Effector memory CD4-positive, alpha-beta T cell (primary cell): ENCODE results near the gene KIF20A.
A peak's percentile ranks its signal among the peaks of the same experiment; 100 is the strongest.
"Not testable (repeated sequence)": the region's sequence is repeated elsewhere in the genome, so short reads cannot be mapped to it uniquely, and the experiment has no call there.

Experiments
- DNase-seq, 3 donors: peaks; one replicate each; pipeline ENCODE4 v3.0.0-alpha.2; 2020
- H3K27ac ChIP-seq: 2 replicates; pipeline ENCODE4 v1.7.0; 2013; ENCODE audit warnings: mild to moderate bottlenecking, low read length, moderate library complexity; ENCODE audit not compliant: insufficient read depth, poor library complexity, severe bottlenecking
- H3K27me3 ChIP-seq: replicated peaks from 2 replicates; pipeline ENCODE4 v1.7.0; 2013; ENCODE audit warnings: mild to moderate bottlenecking, low read length; ENCODE audit not compliant: insufficient read depth, control insufficient read depth, poor library complexity, severe bottlenecking
- H3K36me3 ChIP-seq: 2 replicates; pipeline ENCODE4 v1.7.0; 2013; ENCODE audit warnings: mild to moderate bottlenecking, low read length, moderate library complexity; ENCODE audit not compliant: control insufficient read depth, insufficient read depth
- H3K4me1 ChIP-seq: 2 replicates; pipeline ENCODE4 v1.7.0; 2013; ENCODE audit warnings: low read length, mild to moderate bottlenecking; ENCODE audit not compliant: control insufficient read depth, insufficient read depth, poor library complexity, severe bottlenecking
- H3K4me3 ChIP-seq: 2 replicates; pipeline ENCODE4 v1.7.0; 2013; ENCODE audit warnings: low read length, low read depth, mild to moderate bottlenecking; ENCODE audit not compliant: insufficient read depth, poor library complexity, severe bottlenecking
- H3K9me3 ChIP-seq: 2 replicates; pipeline ENCODE4 v1.7.0; 2013; ENCODE audit warnings: mild to moderate bottlenecking, low read length, moderate library complexity; ENCODE audit not compliant: control insufficient read depth
- total RNA-seq, 3 donors: gene quantifications; one replicate each; lab custom pipeline; 2026; lab: John Stamatoyannopoulos, UW

KIF20A gene
- total RNA-seq = 0.35 to 0.77 (median 0.35) reads per million in 3 donors

DNA sequence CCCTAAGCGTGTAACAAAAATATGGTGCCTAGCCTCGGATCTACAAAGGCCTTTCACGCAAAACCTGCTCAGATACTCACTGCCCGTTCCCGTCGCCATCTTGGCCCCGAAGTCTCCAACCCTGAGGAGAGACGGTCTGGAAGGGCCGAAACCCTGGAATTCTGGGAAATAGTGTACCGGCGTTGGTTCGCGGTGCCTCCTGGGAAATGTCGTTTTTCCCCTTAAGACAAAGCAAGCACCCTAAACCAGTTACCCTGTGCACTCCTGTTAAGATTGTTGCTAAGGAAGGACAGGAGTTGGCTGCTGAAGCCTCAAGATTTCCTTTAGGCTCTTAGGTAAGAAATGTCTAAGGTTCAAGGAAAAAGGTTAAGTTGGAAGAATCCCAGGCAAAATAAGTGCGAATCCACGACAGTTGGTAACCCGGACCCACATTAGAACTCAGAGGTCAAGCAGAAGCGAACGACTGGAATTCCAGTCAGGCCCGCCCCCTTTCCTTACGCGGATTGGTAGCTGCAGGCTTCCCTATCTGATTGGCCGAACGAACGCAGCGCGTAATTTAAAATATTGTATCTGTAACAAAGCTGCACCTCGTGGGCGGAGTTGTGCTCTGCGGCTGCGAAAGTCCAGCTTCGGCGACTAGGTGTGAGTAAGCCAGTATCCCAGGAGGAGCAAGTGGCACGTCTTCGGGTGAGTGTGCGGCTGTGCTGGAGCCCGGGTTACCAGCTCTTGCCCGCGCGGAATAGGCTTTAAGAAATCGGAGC, at the start of gene KIF20A, which contains the start of gene BRD8:
Gene KIF20A (plus strand): TSS at position 597 of the 761 bp plus-strand sequence. CDS start 569 bp downstream, outside the sequence.
Gene BRD8 (minus strand): TSS at position 115 of the 761 bp plus-strand sequence. CDS start 16 bp downstream, at position 99.
- H3K4me1 ChIP-seq = peaks cover 7% of the 10 kb centered on the region
- peak; percentile 73 to 87 (median 82) for DNase-seq
- no peaks in the 10 kb centered on the region for H3K27me3 ChIP-seq
- H3K27ac ChIP-seq = peak within 1 kb of the TSS; percentile 68
- H3K36me3 ChIP-seq = peaks cover 9% of the 10 kb centered on the region
- no peaks in the 10 kb centered on the region for H3K9me3 ChIP-seq
- H3K4me3 ChIP-seq = peak within 1 kb of the TSS; percentile 90

DNA sequence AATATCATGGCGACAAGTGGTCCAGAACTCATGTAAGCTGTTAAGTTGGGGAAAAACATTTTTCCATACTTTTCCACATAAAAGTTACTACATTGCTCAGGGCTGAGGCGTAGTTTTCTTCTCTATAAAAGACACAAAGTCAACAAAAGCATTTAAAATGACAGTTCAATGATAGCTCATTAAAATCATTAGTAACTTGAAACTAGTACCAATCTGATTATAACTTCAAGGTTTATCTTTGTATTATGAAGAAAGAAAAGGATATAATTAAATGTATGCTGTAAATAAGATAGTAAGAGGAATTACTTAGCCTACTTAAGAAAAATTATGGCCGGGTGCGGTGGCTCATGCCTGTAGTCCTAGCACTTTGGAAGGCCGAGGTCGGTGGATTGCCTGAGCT, 49.6 kb upstream of the KIF20A start:
- DNase-seq = no peak
- H3K36me3 ChIP-seq = no peaks in the 10 kb centered on the region

DNA sequence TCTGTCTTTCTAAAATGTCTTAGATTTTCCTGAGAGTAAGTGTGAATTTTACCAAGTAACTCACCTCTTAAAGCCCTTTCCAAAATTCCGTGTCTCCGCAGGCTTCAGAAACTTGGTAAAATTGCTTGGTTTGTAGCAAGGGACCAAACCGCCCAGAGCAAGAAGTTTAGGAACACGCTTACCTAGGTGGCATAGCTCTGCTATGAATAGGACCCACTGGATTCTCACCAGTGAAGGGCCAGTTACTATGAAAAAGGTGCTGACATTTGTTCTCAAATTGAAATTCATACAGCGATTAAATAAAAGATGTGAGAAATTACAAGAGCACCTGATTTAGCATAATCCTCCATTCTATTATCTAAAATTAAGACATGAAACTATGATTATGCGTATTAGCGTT, 46.4 kb upstream of the KIF20A start:
- no peaks in the 10 kb centered on the region for H3K4me1 ChIP-seq
- H3K4me3 ChIP-seq = no peak overlapping the region
- no peaks in the 10 kb centered on the region for H3K9me3 ChIP-seq
- no peaks in the 10 kb centered on the region for H3K36me3 ChIP-seq
- no peak overlapping the region for H3K27ac ChIP-seq
- DNase-seq = no peak
- no peaks in the 10 kb centered on the region for H3K27me3 ChIP-seq

More for the DNA sequence above, 49.6 kb upstream of the KIF20A start:
- no peaks in the 10 kb centered on the region for H3K9me3 ChIP-seq
- H3K4me3 ChIP-seq = no peak overlapping the region
- no peaks in the 10 kb centered on the region for H3K4me1 ChIP-seq
- H3K27ac ChIP-seq = no peak overlapping the region
- H3K27me3 ChIP-seq = no peaks in the 10 kb centered on the region

DNA sequence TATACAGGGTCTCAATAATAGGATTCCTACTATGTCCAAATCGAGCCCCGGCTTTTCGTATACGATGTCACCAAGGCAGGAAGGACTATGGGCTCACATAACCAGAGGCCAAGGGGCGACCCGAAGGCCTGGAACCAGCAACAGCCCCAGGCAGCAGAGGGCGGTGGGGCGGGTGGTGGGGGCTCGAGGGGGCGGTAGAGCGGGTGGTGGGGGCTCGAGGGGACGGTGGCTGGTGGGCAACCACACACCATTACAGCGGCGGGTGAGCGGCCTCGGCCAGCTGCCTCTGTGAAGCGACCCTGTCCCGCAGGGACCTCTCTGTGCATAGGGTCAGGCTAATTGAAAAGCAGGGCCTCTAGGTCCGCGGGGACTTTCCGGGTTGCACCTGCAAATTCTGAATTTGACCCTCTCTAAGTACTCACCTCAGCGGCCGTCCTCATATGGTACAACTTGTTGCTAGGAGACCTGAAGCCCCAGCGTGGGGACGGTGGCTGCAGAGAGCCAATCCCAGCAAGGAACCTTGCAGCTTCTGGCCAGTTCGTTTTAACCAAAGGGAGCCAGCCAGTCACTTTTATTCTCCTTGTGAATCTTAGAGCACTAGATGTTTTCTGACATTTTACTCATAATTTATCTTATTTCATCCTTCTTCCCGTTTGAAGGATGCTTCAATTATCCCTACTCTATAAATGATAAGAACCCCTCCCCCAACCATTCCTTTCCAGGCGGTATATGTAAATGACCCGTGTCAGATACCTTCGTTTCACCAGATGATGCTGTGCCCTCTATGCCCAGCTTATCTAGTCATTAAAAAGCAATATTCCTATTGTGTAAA, 39.7 kb upstream of the KIF20A start, which contains the start of gene NME5:
Gene NME5 (minus strand): TSS at position 480 of the 832 bp plus-strand sequence. CDS start 648 bp downstream, outside the sequence.
- H3K4me3 ChIP-seq = no peak within 1 kb of the TSS
- no peaks in the 10 kb centered on the region for H3K9me3 ChIP-seq
- H3K4me1 ChIP-seq = no peaks in the 10 kb centered on the region
- H3K27me3 ChIP-seq = no peaks in the 10 kb centered on the region
- DNase-seq = no peak
- H3K27ac ChIP-seq = no peak within 1 kb of the TSS
- no peaks in the 10 kb centered on the region for H3K36me3 ChIP-seq

DNA sequence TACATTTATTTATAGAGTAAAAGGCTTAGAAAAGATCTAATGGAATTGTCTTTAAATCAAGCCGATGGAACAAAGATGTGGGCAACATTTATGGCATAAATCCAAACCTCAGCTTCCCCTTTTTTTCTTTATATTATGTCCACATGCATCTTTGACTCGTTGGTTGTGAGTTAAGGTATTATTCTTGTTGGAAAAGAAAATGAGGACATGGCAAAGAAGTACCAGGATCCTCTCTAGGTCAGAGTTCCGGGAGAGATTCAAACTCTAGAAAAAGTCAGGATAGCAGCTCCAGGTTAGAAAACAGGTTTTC, 39.2 kb upstream of the KIF20A start:
- DNase-seq = no peak

DNA sequence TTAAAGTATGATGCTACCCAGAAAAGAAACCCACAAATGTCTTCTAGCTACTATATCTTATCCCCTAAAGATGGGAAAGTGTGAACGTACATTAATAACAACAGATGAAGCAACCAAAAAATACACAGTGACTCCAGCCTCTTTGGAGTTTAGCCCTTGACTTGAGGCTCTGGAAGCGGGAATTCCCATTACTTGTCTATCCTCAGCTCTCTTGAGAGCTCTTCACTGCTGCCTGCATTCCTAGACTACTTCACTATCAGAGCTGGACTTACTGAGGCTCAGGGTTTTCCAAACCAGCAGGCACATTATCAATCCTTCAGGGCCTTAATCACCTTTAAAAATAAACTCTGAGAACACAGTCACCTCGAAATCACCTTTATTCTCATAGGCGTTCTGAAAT, 38.6 kb upstream of the KIF20A start:
- no peak overlapping the region for H3K27ac ChIP-seq
- H3K36me3 ChIP-seq = no peaks in the 10 kb centered on the region
- H3K4me1 ChIP-seq = no peaks in the 10 kb centered on the region
- no peaks in the 10 kb centered on the region for H3K27me3 ChIP-seq
- DNase-seq = no peak
- H3K9me3 ChIP-seq = no peaks in the 10 kb centered on the region
- no peak overlapping the region for H3K4me3 ChIP-seq

More for the DNA sequence above, 39.2 kb upstream of the KIF20A start:
- Histone ChIP-seq H3K4me3 (no peak overlapping the region), H3K36me3 (no peaks in the 10 kb centered on the region), H3K27me3 (no peaks in the 10 kb centered on the region), H3K27ac (no peak overlapping the region), H3K4me1 (no peaks in the 10 kb centered on the region), H3K9me3 (no peaks in the 10 kb centered on the region)

DNA sequence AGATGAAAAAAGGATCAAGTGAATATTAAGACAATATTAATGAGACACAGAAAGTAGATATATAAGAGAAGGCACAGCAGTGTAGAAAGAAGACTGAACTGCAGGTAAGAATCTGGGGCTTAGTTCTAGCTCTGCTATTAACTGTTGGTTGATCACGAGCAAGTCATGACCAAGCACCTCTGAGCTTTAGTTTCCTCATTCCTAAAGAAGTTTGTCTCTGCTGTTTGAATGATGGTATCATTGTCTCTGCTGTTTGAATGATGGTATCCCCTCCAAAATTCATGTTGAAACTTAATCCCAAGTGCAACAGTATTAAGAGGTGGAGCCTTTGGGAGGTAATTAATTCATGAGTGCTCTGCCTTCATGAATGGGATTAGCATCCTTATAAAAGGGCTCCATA, 37.2 kb upstream of the KIF20A start:
- H3K27me3 ChIP-seq = no peaks in the 10 kb centered on the region
- H3K36me3 ChIP-seq = no peaks in the 10 kb centered on the region

DNA sequence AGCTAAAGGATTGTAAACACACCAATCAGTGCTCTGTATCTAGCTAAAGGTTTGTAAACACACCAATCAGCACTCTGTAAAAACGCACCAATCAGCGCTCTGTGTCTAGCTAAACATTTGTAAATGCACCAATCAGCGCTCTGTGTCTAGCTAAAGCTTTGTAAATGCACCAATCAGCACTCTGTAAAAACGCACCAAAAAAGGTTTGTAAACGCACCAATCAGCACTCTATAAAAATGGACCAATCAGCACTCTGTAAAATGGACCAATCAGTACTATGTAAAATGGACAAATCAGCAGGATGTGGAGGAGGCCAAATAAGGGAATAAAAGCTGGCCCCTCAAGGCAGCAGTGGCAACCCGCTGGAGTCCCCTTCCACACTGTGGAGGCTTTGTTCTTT, 35.3 kb upstream of the KIF20A start:
- H3K4me1 ChIP-seq, DNase-seq, H3K27ac ChIP-seq, H3K4me3 ChIP-seq, H3K27me3 ChIP-seq, H3K36me3 ChIP-seq, H3K9me3 ChIP-seq: not testable (repeated sequence)

More for the DNA sequence above, 37.2 kb upstream of the KIF20A start:
- H3K9me3 ChIP-seq = no peaks in the 10 kb centered on the region
- H3K4me3 ChIP-seq = no peak overlapping the region
- no peak for DNase-seq
- H3K27ac ChIP-seq = no peak overlapping the region
- H3K4me1 ChIP-seq = no peaks in the 10 kb centered on the region

DNA sequence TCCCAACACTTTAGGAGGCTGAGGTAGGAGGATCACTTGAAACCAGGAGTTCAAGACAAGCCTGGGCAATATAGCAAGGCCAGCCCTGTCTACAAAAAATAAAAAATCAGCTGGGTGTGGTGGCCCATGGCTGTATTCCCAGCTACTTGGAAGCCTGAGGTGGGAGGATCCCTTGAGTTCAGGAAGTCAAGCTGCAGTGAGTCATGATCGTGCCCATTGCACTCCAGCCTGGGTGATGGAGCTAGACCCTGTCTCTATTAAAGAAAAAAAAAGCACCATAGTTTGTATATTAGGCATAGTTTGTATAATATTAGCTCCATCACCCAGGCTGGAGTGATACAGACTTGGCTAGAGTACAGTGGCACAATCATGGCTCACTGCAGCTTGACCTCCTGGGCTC, 30.1 kb upstream of the KIF20A start:
- Histone ChIP-seq H3K36me3 (no peaks in the 10 kb centered on the region), H3K27ac (no peak overlapping the region), H3K9me3 (no peaks in the 10 kb centered on the region), H3K4me3 (no peak overlapping the region), H3K4me1 (no peaks in the 10 kb centered on the region), H3K27me3 (no peaks in the 10 kb centered on the region)
- DNase-seq = no peak

DNA sequence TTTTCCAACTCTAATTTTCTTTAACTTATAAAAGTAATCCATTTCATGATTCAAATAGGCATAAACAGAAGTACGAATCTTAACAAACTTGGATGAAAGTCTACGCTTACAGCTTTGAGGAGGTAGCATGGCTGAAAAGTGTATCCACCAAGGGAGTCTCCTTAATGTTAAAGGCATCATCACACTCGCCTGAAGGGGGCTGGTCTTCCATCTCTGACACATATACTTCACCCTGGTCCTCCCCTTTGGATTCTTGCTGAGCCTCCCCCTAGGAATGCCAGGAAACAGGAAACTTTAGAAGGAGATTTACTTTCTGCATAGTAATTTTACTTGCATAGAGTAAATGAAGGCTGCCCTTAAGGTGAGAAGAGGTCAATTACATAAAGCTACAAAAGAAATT, 29.4 kb upstream of the KIF20A start:
- H3K4me1 ChIP-seq = no peaks in the 10 kb centered on the region
- no peak for DNase-seq
- no peaks in the 10 kb centered on the region for H3K27me3 ChIP-seq
- no peaks in the 10 kb centered on the region for H3K36me3 ChIP-seq
- no peaks in the 10 kb centered on the region for H3K9me3 ChIP-seq
- H3K27ac ChIP-seq = no peak overlapping the region
- no peak overlapping the region for H3K4me3 ChIP-seq
